GM11168 (cell line): ENCODE data around the gene ARHGEF7.
"Not testable (repeated sequence)": the region's sequence is repeated elsewhere in the genome, so short reads cannot be mapped to it uniquely, and the experiment has no call there.

ENCODE experiments used
- in situ Hi-C: fragments of 300-500 bp; cut with MboI; formaldehyde crosslinking; loops from one replicate; pipeline ENCODE4 v1.12.0; 2022; ENCODE audit warnings: low sequenced_read_pairs; ENCODE audit not compliant: unreplicated experiment

The ARHGEF7 gene

GRCh38 chr13:111115061-111115964, at the start of gene ARHGEF7:
Gene ARHGEF7 (plus strand): TSS chr13:111115310. CDS start chr13:111115527, 217 bp downstream.
- in situ Hi-C loops: no loop called here

- in situ Hi-C loops: loop anchor here (10.0 kb wide), 1 partner anchor 169 kb away; no protein-coding TSS in a partner anchor
Observed at GRCh38 chr13:111065698-111066097, 49.4 kb upstream of the ARHGEF7 start.

GRCh38 chr13:111066544-111066943, 48.6 kb upstream of the ARHGEF7 start:
- in situ Hi-C loops: loop anchor here (10.0 kb wide), 1 partner anchor 168 kb away; no protein-coding TSS in a partner anchor

- in situ Hi-C loops: loop anchor here (10.0 kb wide), 1 partner anchor 167 kb away; no protein-coding TSS in a partner anchor
Observed at GRCh38 chr13:111068009-111068350, 47.1 kb upstream of the ARHGEF7 start.

- in situ Hi-C loops: not testable (repeated sequence)
Observed at GRCh38 chr13:111071120-111071519, 44.0 kb upstream of the ARHGEF7 start.

GRCh38 chr13:111071526-111071925, 43.6 kb upstream of the ARHGEF7 start:
- in situ Hi-C loops: not testable (repeated sequence)

GRCh38 chr13:111074826-111075225, 40.3 kb upstream of the ARHGEF7 start:
- in situ Hi-C loops: no loop called here

- in situ Hi-C loops: no loop called here
Observed at GRCh38 chr13:111076155-111077013, 38.7 kb upstream of the ARHGEF7 start.

- in situ Hi-C loops: no loop called here
Observed at GRCh38 chr13:111079375-111079774, 35.7 kb upstream of the ARHGEF7 start.

GRCh38 chr13:111080642-111081041, 34.5 kb upstream of the ARHGEF7 start:
- in situ Hi-C loops: no loop called here

- in situ Hi-C loops: no loop called here
Observed at GRCh38 chr13:111082240-111082639, 32.9 kb upstream of the ARHGEF7 start.

- in situ Hi-C loops: not testable (repeated sequence)
Observed at GRCh38 chr13:111082769-111083168, 32.3 kb upstream of the ARHGEF7 start.

GRCh38 chr13:111083693-111084092, 31.4 kb upstream of the ARHGEF7 start:
- in situ Hi-C loops: not testable (repeated sequence)

GRCh38 chr13:111090169-111090568, 24.9 kb upstream of the ARHGEF7 start:
- in situ Hi-C loops: no loop called here

GRCh38 chr13:111092685-111093084, 22.4 kb upstream of the ARHGEF7 start:
- in situ Hi-C loops: no loop called here

GRCh38 chr13:111093136-111093535, 22.0 kb upstream of the ARHGEF7 start:
- in situ Hi-C loops: no loop called here

- in situ Hi-C loops: no loop called here
Observed at GRCh38 chr13:111093634-111094033, 21.5 kb upstream of the ARHGEF7 start.

- in situ Hi-C loops: no loop called here
Observed at GRCh38 chr13:111095031-111095840, 19.9 kb upstream of the ARHGEF7 start.

- in situ Hi-C loops: no loop called here
Observed at GRCh38 chr13:111095911-111096501, 19.1 kb upstream of the ARHGEF7 start.

GRCh38 chr13:111099290-111099689, 15.8 kb upstream of the ARHGEF7 start:
- in situ Hi-C loops: no loop called here
